ENCODE results near the gene CLDN10.

DNA sequence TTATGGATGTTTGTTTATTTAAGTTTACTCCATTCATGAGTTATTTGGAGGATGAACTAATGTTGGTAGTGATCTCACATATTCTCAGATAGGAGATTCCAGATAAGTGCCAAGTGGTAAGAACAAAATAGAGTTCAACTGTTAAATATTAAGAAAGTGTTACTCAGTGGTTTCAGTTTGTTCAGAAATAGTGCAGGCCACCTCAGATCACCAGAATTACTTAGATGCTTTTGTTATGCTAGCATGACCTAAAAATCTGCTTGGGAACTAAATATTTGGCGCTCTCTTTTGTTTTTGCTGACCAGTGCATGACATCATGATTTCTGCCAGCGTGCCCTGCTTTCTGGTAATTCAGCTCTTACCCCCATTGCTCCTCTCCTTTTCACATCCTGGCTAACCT is 15.6 kb downstream of the CLDN10 start:
- TF ChIP-seq, protein P1, sequence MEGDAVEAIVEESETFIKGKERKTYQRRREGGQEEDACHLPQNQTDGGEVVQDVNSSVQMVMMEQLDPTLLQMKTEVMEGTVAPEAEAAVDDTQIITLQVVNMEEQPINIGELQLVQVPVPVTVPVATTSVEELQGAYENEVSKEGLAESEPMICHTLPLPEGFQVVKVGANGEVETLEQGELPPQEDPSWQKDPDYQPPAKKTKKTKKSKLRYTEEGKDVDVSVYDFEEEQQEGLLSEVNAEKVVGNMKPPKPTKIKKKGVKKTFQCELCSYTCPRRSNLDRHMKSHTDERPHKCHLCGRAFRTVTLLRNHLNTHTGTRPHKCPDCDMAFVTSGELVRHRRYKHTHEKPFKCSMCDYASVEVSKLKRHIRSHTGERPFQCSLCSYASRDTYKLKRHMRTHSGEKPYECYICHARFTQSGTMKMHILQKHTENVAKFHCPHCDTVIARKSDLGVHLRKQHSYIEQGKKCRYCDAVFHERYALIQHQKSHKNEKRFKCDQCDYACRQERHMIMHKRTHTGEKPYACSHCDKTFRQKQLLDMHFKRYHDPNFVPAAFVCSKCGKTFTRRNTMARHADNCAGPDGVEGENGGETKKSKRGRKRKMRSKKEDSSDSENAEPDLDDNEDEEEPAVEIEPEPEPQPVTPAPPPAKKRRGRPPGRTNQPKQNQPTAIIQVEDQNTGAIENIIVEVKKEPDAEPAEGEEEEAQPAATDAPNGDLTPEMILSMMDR (IDR thresholded peaks at IDR 0.05) = no peak
- no peak for TF ChIP-seq POLR2A (IDR thresholded peaks at IDR 0.05)
